Brain pericyte (primary cell): ENCODE results near the gene SUPT20HL2.
"Not testable (repeated sequence)": the region's sequence is repeated elsewhere in the genome, so short reads cannot be mapped to it uniquely, and the experiment has no call there.

Source experiments
- DNase-seq: peaks from one replicate; pipeline ENCODE4 v3.0.0-alpha.2; 2012; ENCODE audit warnings: low read depth, low spot score

SUPT20HL2 gene

DNA sequence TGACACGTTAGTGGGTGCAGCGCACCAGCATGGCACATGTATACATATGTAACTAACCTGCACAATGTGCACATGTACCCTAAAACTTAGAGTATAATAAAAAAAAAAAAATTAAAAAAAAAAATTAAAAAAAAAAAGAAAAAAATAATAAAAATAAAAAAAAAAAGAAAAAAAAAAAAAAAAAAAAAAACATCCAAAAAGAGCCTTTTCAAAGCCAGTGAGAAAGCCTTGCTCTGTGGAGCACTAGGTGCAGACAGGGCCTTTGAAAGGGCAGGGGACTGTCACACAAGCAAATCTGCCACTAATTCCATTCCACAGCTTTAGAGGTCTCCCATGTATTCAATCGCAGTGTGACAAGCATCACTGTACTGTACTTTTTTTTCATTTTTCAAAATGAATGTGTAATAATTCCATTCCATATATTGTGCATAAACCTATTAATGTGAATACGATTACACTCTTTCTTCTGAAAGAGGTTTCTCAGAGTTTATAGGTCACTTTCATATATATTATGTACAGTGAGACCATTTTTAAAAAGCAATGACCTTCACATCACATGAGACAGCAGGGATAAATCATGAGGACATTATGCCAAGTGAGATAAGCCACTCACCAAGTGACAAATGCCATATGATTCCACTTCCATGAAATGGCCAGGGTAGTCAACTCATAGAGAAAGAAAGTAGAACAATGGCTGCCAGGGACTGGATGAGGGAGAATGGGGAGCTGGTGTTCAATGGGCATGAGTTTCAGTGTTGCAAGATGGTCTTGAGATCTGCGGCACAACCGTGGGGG is 4.1 kb downstream of the SUPT20HL2 start:
- DNase-seq: not testable (repeated sequence)

DNA sequence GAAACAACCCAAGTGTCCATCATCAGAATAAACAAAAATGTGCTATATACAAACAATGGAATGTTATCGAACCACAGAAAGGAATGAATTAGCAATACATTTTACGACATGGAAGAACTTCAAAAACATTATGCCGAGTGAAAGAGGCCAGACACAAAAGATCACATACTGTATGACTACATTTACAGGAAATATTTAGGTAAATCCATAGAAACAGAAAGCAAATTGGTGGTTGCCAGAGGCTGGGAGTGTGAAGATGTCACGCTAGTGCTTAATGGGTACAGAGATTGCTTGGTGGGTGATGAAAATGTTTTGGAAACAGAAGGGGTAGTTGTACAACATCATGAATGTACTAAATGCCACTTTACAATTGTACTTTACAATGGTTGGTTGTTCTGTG is 5.1 kb downstream of the SUPT20HL2 start:
- not testable (repeated sequence) for DNase-seq

DNA sequence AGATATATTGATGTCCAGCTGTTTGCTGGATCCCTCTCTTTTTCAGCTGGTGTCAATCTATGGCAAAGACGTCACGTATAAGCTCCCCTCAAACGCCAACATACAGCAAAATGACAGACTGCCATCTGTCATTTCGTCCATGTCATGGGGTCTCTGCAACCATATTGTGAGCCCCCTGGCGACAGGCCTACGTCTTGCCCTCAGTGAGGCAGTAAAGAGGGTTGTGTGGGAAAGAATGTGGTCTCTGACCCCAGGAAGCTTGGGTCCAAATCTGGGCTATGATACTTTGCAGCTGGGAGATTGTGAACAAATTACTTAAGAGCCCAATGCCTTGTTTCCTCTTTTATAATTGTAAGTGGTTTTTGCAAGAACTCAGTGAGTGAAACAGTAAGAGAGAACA is 7.4 kb downstream of the SUPT20HL2 start:
- no peak for DNase-seq

DNA sequence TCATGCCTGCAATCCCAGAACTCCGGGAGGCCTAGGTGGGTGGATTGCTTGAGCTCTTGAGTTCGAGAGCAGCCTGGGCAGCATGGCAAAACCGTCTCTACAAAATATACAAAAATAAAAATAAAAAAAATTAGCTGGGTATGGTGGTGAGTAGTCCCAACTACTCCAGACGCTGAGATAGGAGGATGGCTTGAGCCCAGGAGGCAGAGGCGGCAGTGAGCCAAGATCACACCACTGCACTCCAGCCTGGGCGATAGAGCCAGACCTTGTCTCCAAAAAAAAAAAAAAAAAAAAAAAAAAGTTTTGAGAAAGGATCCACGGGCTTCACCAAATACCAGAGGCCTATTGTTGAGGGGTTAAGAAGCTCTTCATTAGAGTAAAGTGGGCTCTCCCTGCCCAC is 8.0 kb downstream of the SUPT20HL2 start:
- no peak for DNase-seq

DNA sequence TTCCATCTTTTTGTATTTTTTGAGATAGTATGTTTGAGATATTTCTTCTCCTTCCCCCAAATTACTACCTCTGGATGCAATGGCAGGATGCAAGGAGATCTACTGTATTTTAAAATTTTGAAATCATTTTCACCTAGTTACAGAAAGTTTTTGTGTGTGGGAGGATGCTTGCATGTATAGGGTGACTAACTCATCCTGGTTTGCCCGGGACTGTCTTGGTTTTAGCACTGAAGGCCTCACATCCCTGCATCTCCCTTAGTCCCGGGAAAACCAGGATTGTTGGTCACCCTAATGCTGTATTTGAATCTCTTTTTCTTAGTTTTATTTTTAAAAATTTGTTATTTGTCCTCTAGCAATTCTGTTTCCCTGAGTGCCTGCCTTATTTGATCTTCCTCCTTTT is 12.1 kb downstream of the SUPT20HL2 start:
- DNase-seq: no peak

DNA sequence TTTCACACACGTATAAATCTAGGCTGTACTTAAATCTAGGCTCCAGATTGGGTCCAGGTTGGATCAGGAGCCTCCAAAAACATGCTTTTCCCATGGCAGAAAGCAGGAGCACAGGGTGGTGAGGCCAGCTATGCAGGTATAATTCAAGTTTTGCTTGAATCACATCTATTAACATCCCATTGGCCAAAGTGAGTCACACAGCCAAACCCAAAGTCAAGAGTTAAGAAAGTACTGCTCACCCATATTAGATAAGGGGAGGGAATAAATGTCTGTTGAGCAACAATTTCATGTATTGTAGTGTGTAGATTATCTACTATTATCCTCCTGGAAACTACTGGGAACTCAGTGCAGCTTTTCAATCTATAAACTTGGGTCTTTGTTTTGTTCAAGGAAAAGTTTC is 12.8 kb downstream of the SUPT20HL2 start:
- DNase-seq: no peak

DNA sequence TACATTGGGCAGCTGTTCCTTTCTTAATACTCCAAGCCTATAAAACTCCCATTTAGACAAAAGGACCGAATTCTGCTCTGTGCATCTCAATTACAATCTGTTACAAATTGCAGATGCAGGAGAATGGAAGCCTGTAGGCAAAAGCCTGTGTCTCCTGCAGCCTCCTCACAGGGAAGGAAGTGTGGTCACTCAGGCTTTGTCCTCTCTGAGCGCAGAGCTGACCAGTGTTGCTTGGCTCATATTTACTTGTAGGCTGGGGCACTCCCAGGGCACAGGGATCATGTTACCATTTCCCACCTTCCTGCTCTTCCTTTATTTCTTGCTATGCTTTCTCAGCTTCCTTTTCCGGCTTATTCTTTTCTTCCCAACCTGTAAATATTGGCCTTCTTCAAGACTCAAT is 15.7 kb downstream of the SUPT20HL2 start:
- DNase-seq: no peak

DNA sequence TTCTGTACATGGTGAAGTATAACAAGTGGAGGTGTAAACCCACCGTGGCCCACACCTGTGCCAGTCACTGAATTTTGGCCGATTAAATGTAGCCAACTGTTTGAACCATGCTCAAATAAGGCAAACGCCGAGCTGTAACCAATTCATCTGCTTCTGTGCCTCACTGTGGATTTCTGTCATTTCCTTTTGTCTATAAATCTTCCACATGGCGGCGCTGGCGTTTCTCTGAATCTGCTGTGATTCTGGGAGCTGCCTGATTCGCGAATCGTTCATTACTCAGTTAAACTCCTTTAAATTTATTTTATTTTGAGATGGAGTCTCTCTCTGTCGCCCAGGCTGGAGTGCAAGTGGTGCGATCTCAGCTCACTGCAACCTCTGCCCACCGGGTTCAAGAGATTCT is 19.2 kb downstream of the SUPT20HL2 start:
- no peak for DNase-seq

DNA sequence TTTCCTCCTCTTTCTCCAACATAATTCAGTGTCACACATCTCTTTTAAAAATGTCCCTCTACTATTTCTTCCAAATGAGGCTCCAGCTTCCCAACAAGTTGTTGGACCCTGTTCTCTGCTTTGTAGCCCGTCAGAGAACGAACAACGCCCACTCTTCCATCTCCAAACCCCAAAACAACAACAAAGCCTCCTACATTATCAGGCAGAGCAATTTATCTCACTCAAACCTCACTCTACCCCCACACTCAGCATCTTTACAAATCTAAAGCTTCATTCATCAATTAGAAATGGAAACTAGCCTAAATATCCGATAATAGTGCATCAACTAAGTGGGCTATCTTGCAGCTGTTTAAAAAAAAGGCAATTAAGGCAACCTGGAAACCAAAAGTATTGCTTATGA is 20.5 kb downstream of the SUPT20HL2 start:
- no peak for DNase-seq

DNA sequence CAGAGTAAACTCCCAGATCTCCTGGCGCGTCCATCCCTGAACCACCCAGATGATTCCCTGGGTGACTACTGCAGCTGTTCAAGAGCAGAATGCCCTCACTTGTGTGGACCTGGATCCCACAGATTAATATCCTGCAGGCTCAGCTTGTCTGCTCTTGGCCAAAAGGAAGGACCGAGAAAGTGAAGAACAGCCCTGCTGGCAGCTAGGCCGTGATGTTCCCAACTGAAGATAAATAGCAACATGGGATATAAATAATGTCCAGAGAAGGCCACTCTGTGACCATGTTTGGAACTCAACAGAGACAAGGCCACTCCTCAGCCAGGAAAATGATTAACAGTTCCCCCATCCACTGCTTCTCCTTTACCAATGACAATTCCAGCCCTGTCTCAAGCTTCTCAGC is 21.5 kb downstream of the SUPT20HL2 start:
- no peak for DNase-seq

DNA sequence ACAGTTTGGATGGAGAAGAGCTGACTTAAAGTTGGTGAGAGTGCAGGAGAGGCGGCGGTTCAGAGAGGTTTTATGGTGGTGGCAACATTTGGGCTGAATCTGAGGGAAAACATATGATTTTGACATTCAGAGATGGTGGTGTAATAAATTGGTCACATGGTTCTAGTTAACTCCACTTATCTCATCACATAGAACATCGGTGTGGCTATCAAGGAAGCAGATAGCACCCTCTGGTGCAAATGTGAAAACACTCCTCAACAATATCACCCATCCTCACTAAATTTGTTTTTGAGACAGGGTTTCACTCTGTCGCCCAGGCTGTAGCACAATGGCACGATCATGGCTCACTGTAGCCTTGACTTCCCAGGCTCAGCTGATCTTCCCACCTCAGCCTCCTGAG is 28.8 kb downstream of the SUPT20HL2 start:
- no peak for DNase-seq

DNA sequence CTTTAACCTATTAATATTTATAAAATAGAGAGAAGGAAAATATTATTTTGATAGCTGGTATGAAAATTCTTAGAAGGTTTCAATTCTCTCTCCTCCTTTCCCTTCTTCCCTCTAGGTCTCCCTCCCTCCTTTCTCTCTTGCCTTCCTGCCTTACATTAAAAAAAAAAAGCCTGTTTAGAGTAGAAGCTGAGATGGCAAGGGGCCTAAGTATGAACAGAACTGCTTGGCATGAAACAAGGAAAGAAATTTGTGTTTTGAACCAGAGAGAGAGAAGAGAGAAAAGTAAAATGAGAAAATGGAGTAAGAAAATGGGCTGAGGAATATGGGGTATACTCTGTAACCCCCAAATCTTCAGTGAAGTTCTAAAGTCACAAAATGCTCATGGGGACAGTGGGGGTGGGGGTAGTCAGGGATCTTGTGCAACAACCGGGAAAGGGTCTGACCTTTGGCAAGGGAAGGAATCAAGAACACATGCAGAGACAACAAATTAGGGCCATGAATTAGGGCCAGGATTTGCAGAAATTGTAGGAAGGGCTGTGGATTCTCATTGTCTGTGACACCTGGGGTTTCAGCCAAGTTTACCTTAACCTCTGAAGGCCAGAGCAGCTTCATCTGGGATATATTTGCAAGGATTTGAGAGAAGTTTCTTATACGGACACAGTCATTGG is 30.6 kb downstream of the SUPT20HL2 start:
- DNase-seq: no peak

DNA sequence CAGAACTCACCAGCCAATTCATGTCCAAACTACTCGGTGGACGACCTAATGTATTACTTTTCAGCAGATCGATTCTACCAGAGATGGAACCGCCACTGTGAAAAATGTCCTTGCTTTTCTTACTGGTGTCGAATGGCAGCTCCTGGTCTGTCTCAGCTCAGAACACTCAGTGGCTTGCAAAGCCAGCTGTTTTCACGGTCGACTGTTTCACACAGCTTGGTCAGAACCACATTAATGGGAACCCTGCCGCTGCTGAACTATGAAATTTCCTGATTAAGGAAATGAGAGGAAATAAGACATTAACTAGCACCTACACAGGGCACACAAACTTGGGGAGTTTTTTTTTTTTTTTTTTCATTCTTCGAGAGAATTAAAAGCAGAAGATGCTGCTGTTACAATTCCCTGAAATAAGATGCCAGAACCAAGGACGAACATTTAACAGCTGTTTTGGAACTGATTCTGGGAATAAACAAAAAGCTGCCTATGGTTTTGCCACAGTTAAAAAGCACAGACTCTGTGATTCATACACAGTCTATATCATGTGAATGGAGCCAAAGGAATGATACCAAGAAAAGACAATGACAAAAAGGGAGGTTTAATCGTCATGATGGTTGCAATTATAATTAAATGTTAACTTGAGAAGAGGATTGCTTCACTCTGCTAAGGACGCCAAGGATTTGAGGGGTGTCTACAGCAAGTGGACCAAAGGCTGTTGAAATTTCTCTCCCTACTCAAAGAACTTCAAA is 31.3 kb downstream of the SUPT20HL2 start:
- DNase-seq: no peak

DNA sequence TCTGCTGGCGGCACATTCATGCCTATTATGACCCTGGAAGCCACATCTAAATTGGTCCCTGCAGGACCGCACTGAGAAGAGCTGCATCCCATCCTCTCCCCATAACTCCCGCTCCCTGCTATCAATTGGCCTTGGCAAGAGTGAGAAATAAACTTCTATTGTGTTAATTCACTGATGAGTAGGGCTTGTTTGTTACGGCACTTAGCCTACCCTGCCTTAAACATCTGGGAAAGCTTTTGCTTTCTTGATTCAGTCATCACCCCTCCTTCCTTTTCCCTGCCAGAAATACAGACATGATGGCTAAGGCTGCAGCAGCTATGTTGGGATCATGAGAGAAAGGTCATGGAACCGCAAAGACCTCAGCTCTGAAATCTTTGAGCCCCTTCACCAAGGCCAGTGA is 36.5 kb downstream of the SUPT20HL2 start:
- no peak for DNase-seq

DNA sequence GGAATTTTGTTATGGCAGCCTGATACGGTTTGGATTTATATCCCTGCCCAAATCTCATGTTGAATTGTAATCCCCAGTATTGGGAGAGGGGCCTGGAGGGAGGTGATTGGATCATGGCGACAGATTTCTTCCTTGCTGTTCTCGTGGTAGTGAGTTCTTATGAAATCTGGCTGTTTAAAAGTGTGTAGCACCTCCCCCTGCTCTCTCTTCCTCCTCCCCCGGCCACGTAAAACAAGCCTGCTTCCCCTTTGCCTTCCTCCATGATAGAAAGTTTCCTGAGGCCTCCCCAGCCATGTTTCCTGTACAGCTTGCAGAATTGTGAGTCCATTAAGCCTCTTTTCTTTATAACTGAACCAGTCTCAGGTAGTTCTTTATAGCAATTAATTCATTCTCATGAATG is 37.9 kb downstream of the SUPT20HL2 start:
- DNase-seq: no peak

DNA sequence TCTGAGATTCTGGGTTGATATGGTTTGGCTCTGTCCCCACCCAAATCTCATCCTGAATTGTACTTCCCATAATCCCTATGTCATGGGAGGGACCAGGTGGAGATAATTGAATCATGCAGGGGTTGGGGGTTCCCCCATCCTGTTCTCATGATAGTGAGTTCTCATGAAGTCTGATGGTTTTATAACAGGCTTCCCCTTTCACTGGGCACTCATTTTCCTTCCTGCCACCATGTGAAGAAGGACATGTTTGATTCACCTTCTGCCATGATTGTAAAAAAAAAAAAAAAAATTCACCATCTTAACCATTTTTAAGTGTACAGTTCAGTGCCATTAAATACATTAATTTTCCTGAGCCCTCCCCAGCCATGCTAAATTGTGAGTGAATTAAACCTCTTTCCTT is 42.6 kb downstream of the SUPT20HL2 start:
- no peak for DNase-seq

DNA sequence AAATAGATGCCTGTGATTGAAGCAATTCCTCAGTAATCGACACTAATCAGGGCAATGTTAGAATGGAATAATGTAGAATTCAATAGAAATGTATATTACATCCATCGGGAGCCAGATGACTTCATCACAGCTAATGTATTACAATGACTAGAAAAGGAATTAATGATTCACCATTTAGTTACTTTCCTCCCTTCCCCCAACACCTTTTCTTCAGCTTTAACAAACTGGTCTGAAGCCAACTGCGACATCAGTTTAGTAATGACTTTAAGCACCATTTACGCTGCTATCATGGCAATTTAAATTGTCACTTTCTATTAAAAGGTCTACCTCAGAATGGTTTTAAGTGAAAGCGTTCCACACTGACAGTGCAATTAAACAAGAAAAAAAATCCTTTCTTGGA is 45.1 kb downstream of the SUPT20HL2 start:
- DNase-seq: no peak

DNA sequence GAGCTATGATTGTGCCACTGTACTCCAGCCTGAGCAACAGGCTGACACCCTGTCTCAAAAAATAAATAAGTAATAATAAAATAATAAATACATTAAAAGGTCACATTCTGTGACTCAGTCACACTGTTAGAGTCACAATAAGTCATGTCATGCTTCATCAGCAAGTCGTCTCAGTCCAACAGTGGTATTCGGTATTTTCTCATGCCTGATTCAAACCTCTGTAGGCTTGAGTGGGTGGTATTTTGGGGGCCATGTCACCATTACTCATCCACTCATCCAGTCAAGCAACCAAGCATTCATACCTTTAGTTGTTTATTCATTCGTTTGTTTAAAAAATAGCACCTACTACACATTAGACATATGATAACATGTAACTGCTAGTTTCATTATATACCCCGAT is 46.9 kb downstream of the SUPT20HL2 start:
- DNase-seq: no peak

DNA sequence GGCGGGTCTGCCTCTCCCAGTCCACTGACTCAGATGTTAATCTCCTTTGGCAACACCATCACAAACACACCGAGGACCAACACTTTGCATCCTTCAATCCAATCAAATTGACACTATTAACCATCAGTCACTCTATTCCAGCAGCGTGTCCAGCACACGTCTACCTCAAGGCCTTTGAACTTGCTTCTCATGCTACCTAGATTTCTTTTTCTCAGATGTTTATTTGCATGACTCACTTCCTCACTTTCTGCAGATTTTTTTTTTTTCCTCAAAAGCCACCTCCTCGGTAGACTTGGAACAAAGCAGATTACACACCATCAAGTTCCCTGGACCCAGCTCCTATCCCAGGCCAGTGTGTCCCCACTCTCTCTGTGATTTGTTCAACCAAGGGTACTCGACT is 49.5 kb downstream of the SUPT20HL2 start:
- no peak for DNase-seq

DNA sequence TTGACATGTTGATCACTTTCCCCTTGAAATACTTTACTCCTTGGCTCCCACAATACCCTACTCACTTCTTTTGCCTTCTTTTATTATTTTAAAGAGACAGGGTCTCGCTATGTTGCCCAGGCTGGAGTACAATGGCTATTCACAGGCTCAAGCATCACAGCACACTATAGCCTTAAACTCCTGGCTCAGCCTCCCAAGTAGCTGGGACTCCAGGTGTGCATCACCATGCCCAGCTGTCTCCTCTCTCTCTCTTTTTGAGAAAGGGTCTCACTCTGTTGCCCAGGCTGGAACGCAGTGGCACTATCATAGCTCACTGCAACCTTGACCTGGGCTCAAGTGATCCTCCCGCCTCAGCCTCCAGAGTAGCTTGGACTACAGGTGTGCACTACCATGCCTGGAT is 51.6 kb downstream of the SUPT20HL2 start:
- no peak for DNase-seq
